GM18873 (cell line): ENCODE results near the gene FBP2.

ENCODE experiments used
- ATAC-seq: cut with Tn5 transposase; IDR thresholded peaks from one replicate; pipeline ENCODE4 v1.9.1; 2021; ENCODE audit warnings: mild to moderate bottlenecking, moderate library complexity, moderate number of reproducible peaks; ENCODE audit not compliant: unreplicated experiment, low FRiP score

Gene FBP2

DNA sequence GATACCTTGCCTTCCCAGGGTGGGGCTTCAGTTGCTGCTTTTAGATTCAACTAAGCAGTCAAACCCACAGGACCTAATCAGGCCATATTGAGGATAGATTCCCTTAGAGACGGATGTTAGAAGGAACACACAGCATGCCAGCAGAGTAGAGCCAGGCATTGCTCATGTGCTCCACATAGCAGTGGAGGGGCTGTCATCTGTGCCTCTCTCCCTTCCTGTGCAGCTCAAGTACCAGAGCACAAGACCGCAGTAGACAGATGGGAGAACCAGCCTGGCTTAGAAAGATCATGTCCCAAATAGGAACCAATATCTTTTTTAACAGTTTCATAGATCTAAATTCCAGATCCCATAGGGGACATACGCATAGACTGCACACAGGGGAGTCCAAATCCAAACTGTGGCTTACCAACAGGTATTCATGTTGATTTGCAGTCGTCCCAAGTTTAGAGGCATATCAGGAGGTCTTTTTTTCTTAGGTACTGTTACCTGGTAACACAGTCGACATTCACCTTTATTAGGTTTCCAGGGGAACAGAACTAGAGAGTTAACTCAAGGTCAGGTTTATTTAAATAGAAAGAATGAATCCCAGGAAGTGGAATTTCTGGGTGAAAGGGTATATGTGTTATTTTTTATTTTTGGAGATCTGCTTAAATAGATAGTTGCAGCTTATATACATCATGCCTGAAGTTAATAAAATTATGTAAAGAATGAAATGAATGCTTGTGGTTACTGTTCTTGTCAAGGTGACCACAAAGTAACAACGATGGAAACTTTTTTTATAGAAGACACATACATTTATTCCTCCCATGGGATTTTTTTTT lies 82.3 kb downstream of the FBP2 start:
- ATAC-seq, result no peak
